HCT116 (cell line): Measurements from ENCODE around the gene AHI1. TPM values are rescaled to one million over a fixed set of nuclear protein-coding genes. Genes with fewer than 3 reads are reported as not detected.

Experiments used
- ATAC-seq: fragments of 200-7000 bp; cut with Tn5 transposase; 2 replicates; pipeline ENCODE4 v1.9.1; 2020; ENCODE audit warnings: mild to moderate bottlenecking, moderate library complexity
- BruUV-seq: library from RNA; stranded (reverse); fragments of 400-500 nt; replicated peaks from 2 replicates; lab custom pipeline; 2021; lab: Mats Ljungman, UMichigan
- CTCF ChIA-PET: fragments of 300-600 bp; sonication (Branson Sonifier 250); formaldehyde crosslinking; loops from one replicate; lab custom pipeline; 2021; ENCODE audit warnings: antibody characterized with exemption; lab: Charles Lee
- POLR2A ChIA-PET: fragments of 300-600, 350-600 bp; sonication (Branson Sonifier 250); formaldehyde crosslinking; loops from one replicate; lab custom pipeline; 2021; ENCODE audit warnings: antibody characterized with exemption; lab: Charles Lee
- RAD21 ChIA-PET, 2 experiments: fragments of 300-600 bp; sonication (Branson Sonifier 250); formaldehyde crosslinking; loops; one replicate each; lab custom pipeline; 2023; ENCODE audit warnings: low total read pairs in 2 of 2; ENCODE audit not compliant: uncharacterized antibody in 2 of 2, unreplicated experiment in 2 of 2, low non-redundant PET in 1 of 2; lab: Charles Lee
- DNase-seq: peaks from one replicate; pipeline ENCODE4 v3.0.0-alpha.2; 2010; ENCODE audit warnings: low read depth, low spot score
- H2AFZ ChIP-seq: fragments of 200-600 bp; shearing (Covaris generic), sonication (generic); 2 replicates; pipeline ENCODE4 v1.6.1; 2017; ENCODE audit warnings: low read depth, mixed run types, mixed read lengths, antibody characterized with exemption, low read length; ENCODE audit not compliant: poor library complexity, severe bottlenecking
- H3K27ac ChIP-seq: 2 replicates; pipeline ENCODE4 v1.5.1; 2012; ENCODE audit warnings: low read depth, low read length
- H3K27me3 ChIP-seq: fragments of 200-600 bp; sonication (generic); 2 replicates; pipeline ENCODE4 v1.6.1; 2016; ENCODE audit warnings: mixed run types, low read length, mixed read lengths; ENCODE audit not compliant: insufficient read depth
- H3K36me3 ChIP-seq, 2 experiments: fragments of 200-500 bp in 1 of 2; fragments of 200-600 bp in 1 of 2; sonication (Bioruptor generic) in 1 of 2; sonication (generic) in 1 of 2; 2 replicates each; pipeline versions ENCODE4 v1.5.1 to v1.6.1; 2014 to 2016; ENCODE audit warnings: low read length in 2 of 2, inconsistent platforms in 1 of 2, mixed read lengths in 1 of 2, mixed run types in 1 of 2; ENCODE audit not compliant: insufficient read depth in 2 of 2, control insufficient read depth in 1 of 2
- H3K4me1 ChIP-seq, 2 experiments: fragments of 200-600 bp in 1 of 2; sonication (generic) in 1 of 2; 2 replicates each; pipeline versions ENCODE4 v1.5.1 to v1.6.1; 2012 to 2017; ENCODE audit warnings: low read length in 2 of 2, inconsistent platforms in 1 of 2, mild to moderate bottlenecking in 1 of 2, mixed read lengths in 1 of 2, mixed run types in 1 of 2, moderate library complexity in 1 of 2; ENCODE audit not compliant: insufficient read depth in 2 of 2, control insufficient read depth in 1 of 2
- H3K4me2 ChIP-seq: fragments of 200-600 bp; sonication (generic); 2 replicates; pipeline ENCODE4 v1.6.1; 2017; ENCODE audit warnings: mixed run types, low read length, mixed read lengths
- H3K4me3 ChIP-seq, 2 experiments: fragments of 200-600 bp in 1 of 2; sonication (generic) in 1 of 2; replicated peaks in 1 of 2; 2 replicates each; pipeline ENCODE4 v1.5.1; 2011 to 2016; ENCODE audit warnings: low read length in 2 of 2, control low read depth in 1 of 2, low read depth in 1 of 2, mild to moderate bottlenecking in 1 of 2, mixed read lengths in 1 of 2, mixed run types in 1 of 2
- H3K79me2 ChIP-seq: fragments of 200-600 bp; sonication (generic); 2 replicates; pipeline ENCODE4 v1.6.1; 2017; ENCODE audit warnings: mild to moderate bottlenecking, mixed run types, low read length, moderate library complexity, mixed read lengths; ENCODE audit not compliant: insufficient read depth
- H3K9ac ChIP-seq: fragments of 200-600 bp; sonication (generic); 2 replicates; pipeline ENCODE4 v1.6.1; 2016; ENCODE audit warnings: low read length, mixed read lengths
- H3K9me2 ChIP-seq: fragments of 200-600 bp; sonication (generic), shearing (Covaris generic); 2 replicates; pipeline ENCODE4 v1.6.1; 2017; ENCODE audit warnings: mixed run types, mild to moderate bottlenecking, moderate library complexity; ENCODE audit not compliant: insufficient read depth
- H3K9me3 ChIP-seq, 2 experiments: fragments of 200-500 bp in 1 of 2; fragments of 200-600 bp in 1 of 2; sonication (Bioruptor generic) in 1 of 2; sonication (generic) in 1 of 2; 2 replicates each; pipeline ENCODE4 v1.6.1; 2014 to 2017; ENCODE audit warnings: low read length in 2 of 2, mixed read lengths in 2 of 2, inconsistent platforms in 1 of 2, low read depth in 1 of 2, mild to moderate bottlenecking in 1 of 2, mixed run types in 1 of 2, moderate library complexity in 1 of 2; ENCODE audit not compliant: control insufficient read depth in 1 of 2, insufficient read depth in 1 of 2
- H4K20me1 ChIP-seq: fragments of 200-600 bp; sonication (generic), shearing (Covaris generic); 2 replicates; pipeline ENCODE4 v1.6.1; 2017; ENCODE audit warnings: mixed run types, mild to moderate bottlenecking, moderate library complexity; ENCODE audit not compliant: insufficient read depth
- EGR1 ChIP-seq: IDR thresholded peaks from 2 replicates; pipeline ENCODE4 v1.6.1; 2012; ENCODE audit warnings: low read depth
- ELF1 ChIP-seq: IDR thresholded peaks from 2 replicates; pipeline ENCODE4 v1.6.1; 2012; ENCODE audit warnings: low read depth, borderline replicate concordance
- JUND ChIP-seq: IDR thresholded peaks from 2 replicates; pipeline ENCODE4 v1.6.1; 2012
- MAX ChIP-seq: IDR thresholded peaks from 2 replicates; pipeline ENCODE4 v1.6.1; 2012
- POLR2A ChIP-seq: IDR thresholded peaks from 2 replicates; pipeline ENCODE4 v1.7.0; 2011; ENCODE audit warnings: borderline replicate concordance; ENCODE audit not compliant: insufficient read depth, insufficient read length; ENCODE audit errors: extremely low read depth
- POLR2AphosphoS5 ChIP-seq: IDR thresholded peaks from 2 replicates; pipeline ENCODE4 v1.6.1; 2011; ENCODE audit warnings: mild to moderate bottlenecking, low read depth, low read length, moderate library complexity
- SIN3A ChIP-seq: IDR thresholded peaks from 2 replicates; pipeline ENCODE4 v1.6.1; 2012; ENCODE audit warnings: low read depth
- SP1 ChIP-seq: IDR thresholded peaks from 2 replicates; pipeline ENCODE4 v1.6.1; 2012; ENCODE audit warnings: low read depth
- SRF ChIP-seq: IDR thresholded peaks from 2 replicates; pipeline ENCODE4 v1.6.1; 2012; ENCODE audit warnings: low read depth
- TCF7L2 ChIP-seq: IDR thresholded peaks from 2 replicates; pipeline ENCODE4 v1.7.0; 2011; ENCODE audit warnings: borderline replicate concordance, inconsistent platforms; ENCODE audit not compliant: insufficient read depth, insufficient read length; ENCODE audit errors: extremely low read depth
- YY1 ChIP-seq: IDR thresholded peaks from 2 replicates; pipeline ENCODE4 v1.6.1; 2011; ENCODE audit warnings: low read length, low read depth, moderate library complexity, mild to moderate bottlenecking; ENCODE audit not compliant: insufficient replicate concordance; ENCODE audit errors: extremely low read depth
- ZBTB33 ChIP-seq: IDR thresholded peaks from 2 replicates; pipeline ENCODE4 v1.6.1; 2011; ENCODE audit warnings: mild to moderate bottlenecking, low read length, moderate library complexity; ENCODE audit not compliant: insufficient replicate concordance; ENCODE audit errors: extremely low read depth
- intact Hi-C: fragments of 100-400 bp; cut with micrococcal nuclease; formaldehyde crosslinking; loops from 2 replicates; pipeline ENCODE4 v1.10.0; 2022
- total RNA-seq: library from RNA; stranded (reverse); gene quantifications from one replicate; pipeline ENCODE4 v1.2.1, GENCODE V29; 2021; ENCODE audit not compliant: unreplicated experiment

AHI1 gene
- total RNA-seq, 1 experiment from 2014 or later, result 29.6 TPM

DNA sequence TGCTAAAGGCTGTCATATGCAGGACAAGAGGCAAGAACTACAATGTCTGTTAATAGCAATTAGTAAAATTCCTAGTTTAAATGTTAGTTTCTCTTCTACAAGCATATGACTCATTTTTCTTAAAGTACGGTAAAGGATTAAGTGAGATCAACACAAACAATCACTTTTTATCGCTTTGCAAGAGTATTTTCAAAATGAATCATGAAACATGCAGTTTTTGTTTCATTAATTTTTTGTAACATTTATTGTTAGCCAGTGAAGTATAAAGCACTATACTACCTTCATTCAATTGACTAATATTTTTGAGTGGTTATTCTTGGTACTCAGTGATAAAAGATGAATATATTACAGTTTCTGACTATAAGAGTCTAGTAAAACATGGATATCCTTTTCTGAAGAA lies 138.6 kb downstream of the AHI1 start:
- Histone ChIP-seq H4K20me1 (no peaks in the 10 kb centered on the region), H3K9me2 (no peaks in the 10 kb centered on the region), H3K4me1 (peaks cover 0 to 4% of the 10 kb centered on the region in 2 experiments; a peak in 2 of 4 replicates), H3K79me2 (no peaks in the 10 kb centered on the region), H3K9me3 (no peaks in the 10 kb centered on the region), H3K4me2 (no peak overlapping the region), H3K27ac (peak overlapping the region; percentile 29; the same call in 1 of the 2 replicates), H3K9ac (no peak overlapping the region), H3K4me3 (no peak overlapping the region), H2AFZ (no peak overlapping the region), H3K27me3 (no peaks in the 10 kb centered on the region), H3K36me3 (no peaks in the 10 kb centered on the region)
- ChIA-PET RAD21 (no interaction called here), POLR2A (no interaction called here), CTCF (no interaction called here)
- intact Hi-C loops, result no loop called here
- DNase-seq, result no peak
- TF ChIP-seq SRF (no peak), ZBTB33 (no peak), MAX (no peak), EGR1 (no peak), SIN3A (no peak), JUND (no peak), POLR2AphosphoS5 (no peak), SP1 (no peak), POLR2A (no peak), TCF7L2 (no peak), YY1 (no peak), ELF1 (no peak)
- ATAC-seq, result no peak
- no TSS peak for BruUV-seq
